Neuronal stem cell (in vitro differentiated cells): Measurements from ENCODE around the gene HOOK1.
"Not testable (repeated sequence)": the region's sequence is repeated elsewhere in the genome, so short reads cannot be mapped to it uniquely, and the experiment has no call there.

Experiments
- DNase-seq: peaks from one replicate; pipeline ENCODE4 v3.0.0-alpha.2; 2013; ENCODE audit warnings: low spot score
- H2AFZ ChIP-seq: one replicate; pipeline ENCODE4 v1.6.1; 2013; ENCODE audit warnings: mild to moderate bottlenecking, low read length, inconsistent platforms
- H2AK5ac ChIP-seq: 2 replicates; pipeline ENCODE4 v1.6.1; 2013; ENCODE audit warnings: low read depth, mild to moderate bottlenecking, inconsistent platforms, low read length, moderate library complexity, mixed read lengths
- H2BK120ac ChIP-seq: 2 replicates; pipeline ENCODE4 v1.6.1; 2013; ENCODE audit warnings: low read depth, mild to moderate bottlenecking, inconsistent platforms, low read length, moderate library complexity, mixed read lengths
- H2BK12ac ChIP-seq: one replicate; pipeline ENCODE4 v1.6.1; 2013; ENCODE audit warnings: low read length, inconsistent platforms
- H2BK15ac ChIP-seq: 2 replicates; pipeline ENCODE4 v1.6.1; 2013; ENCODE audit warnings: mild to moderate bottlenecking, low read length, inconsistent platforms, mixed read lengths
- H2BK5ac ChIP-seq: one replicate; pipeline ENCODE4 v1.6.1; 2013; ENCODE audit warnings: inconsistent platforms, mild to moderate bottlenecking, low read length, moderate library complexity
- H3K14ac ChIP-seq: one replicate; pipeline ENCODE4 v1.6.1; 2013; ENCODE audit warnings: low read length, inconsistent platforms
- H3K18ac ChIP-seq: 2 replicates; pipeline ENCODE4 v1.6.1; 2013; ENCODE audit warnings: low read length, inconsistent platforms
- H3K23ac ChIP-seq: 2 replicates; pipeline ENCODE4 v1.6.1; 2013; ENCODE audit warnings: low read depth, mild to moderate bottlenecking, mixed read lengths, low read length, inconsistent platforms; ENCODE audit not compliant: poor library complexity
- H3K27ac ChIP-seq: replicated peaks from 3 replicates; pipeline ENCODE4 v1.5.1; 2013; ENCODE audit warnings: low read length, inconsistent platforms
- H3K27me3 ChIP-seq, 3 experiments: 2 replicates each; pipeline ENCODE4 v1.6.1; 2013; ENCODE audit warnings: low read length in 3 of 3, mild to moderate bottlenecking in 2 of 3, inconsistent platforms in 1 of 3, low read depth in 1 of 3, mixed read lengths in 1 of 3, moderate library complexity in 1 of 3; ENCODE audit not compliant: control insufficient read depth in 3 of 3, insufficient read depth in 3 of 3
- H3K36me3 ChIP-seq, 2 donors: replicated peaks in 1 of 2; 2 replicates each; pipeline ENCODE4 v1.6.1; 2013; ENCODE audit warnings: low read length in 2 of 2; ENCODE audit not compliant: control insufficient read depth in 2 of 2, insufficient read depth in 2 of 2
- H3K4ac ChIP-seq: 2 replicates; pipeline ENCODE4 v1.6.1; 2013; ENCODE audit warnings: inconsistent platforms, mild to moderate bottlenecking, low read length, moderate library complexity
- H3K4me1 ChIP-seq, 2 donors: 1 replicate in 1 of 2; 2 replicates in 1 of 2; pipeline ENCODE4 v1.6.1; 2013; ENCODE audit warnings: low read length in 2 of 2, low read depth in 1 of 2; ENCODE audit not compliant: control insufficient read depth in 2 of 2, insufficient read depth in 1 of 2
- H3K4me2 ChIP-seq: one replicate; pipeline ENCODE4 v1.6.1; 2013; ENCODE audit warnings: mild to moderate bottlenecking, low read length, inconsistent platforms; ENCODE audit not compliant: insufficient read depth, poor library complexity, severe bottlenecking
- H3K4me3 ChIP-seq, 2 donors: 2 replicates each; pipeline ENCODE4 v1.5.1; 2013; ENCODE audit warnings: low read length in 2 of 2, mild to moderate bottlenecking in 2 of 2, inconsistent platforms in 1 of 2, moderate library complexity in 1 of 2
- H3K79me1 ChIP-seq: one replicate; pipeline ENCODE4 v1.6.1; 2013; ENCODE audit warnings: low read depth, mild to moderate bottlenecking, inconsistent platforms, low read length, moderate library complexity
- H3K9ac ChIP-seq: one replicate; pipeline ENCODE4 v1.6.1; 2013; ENCODE audit warnings: mild to moderate bottlenecking, low read depth, low read length, inconsistent platforms; ENCODE audit not compliant: poor library complexity
- H3K9me3 ChIP-seq, 2 donors: replicated peaks in 1 of 2; 2 replicates each; pipeline versions ENCODE3 to v1.6.1; 2013; ENCODE audit warnings: low read length in 2 of 2, mild to moderate bottlenecking in 2 of 2, inconsistent platforms in 1 of 2, low read depth in 1 of 2, mixed read lengths in 1 of 2, moderate library complexity in 1 of 2; ENCODE audit not compliant: control insufficient read depth in 2 of 2, insufficient read depth in 1 of 2
- H4K8ac ChIP-seq: one replicate; pipeline ENCODE4 v1.6.1; 2013; ENCODE audit warnings: low read depth, mild to moderate bottlenecking, inconsistent platforms, low read length, moderate library complexity
- H4K91ac ChIP-seq: one replicate; pipeline ENCODE4 v1.6.1; 2013; ENCODE audit warnings: low read length, low read depth, mild to moderate bottlenecking, inconsistent platforms; ENCODE audit not compliant: poor library complexity
- WGBS, 2 donors: extraction: QIAGEN DNeasy Blood & Tissue Kit; methylation state at CpG; one replicate each; pipeline ENCODE4 v1.1.7; 2013; ENCODE audit warnings: missing lambda C conversion rate in 2 of 2, mixed read lengths in 1 of 2; ENCODE audit not compliant: insufficient read length in 2 of 2, insufficient replicate concordance in 1 of 2; ENCODE audit errors: extremely low coverage in 2 of 2; 5-methylcytosine and 5-hydroxymethylcytosine counted together

Gene HOOK1

GRCh38 chr1:59917026-59917784, 102.5 kb downstream of the HOOK1 start:
- Histone ChIP-seq H4K8ac (no peak overlapping the region), H3K79me1 (no peaks in the 10 kb centered on the region), H3K27ac (no peak overlapping the region), H2BK5ac (no peak overlapping the region), H2BK120ac (no peak overlapping the region), H3K9me3 (peaks cover 0 to 1% of the 10 kb centered on the region in 2 donors), H2AK5ac (no peak overlapping the region), H3K36me3 (no peaks in the 10 kb centered on the region), H4K91ac (no peak overlapping the region), H2BK15ac (no peak overlapping the region), H3K4ac (no peak overlapping the region), H3K14ac (no peak overlapping the region), H3K18ac (no peak overlapping the region), H3K9ac (no peak overlapping the region), H2AFZ (no peak overlapping the region), H3K4me3 (no peak overlapping the region), H3K23ac (no peak overlapping the region), H3K27me3 (no peaks in the 10 kb centered on the region), H3K4me1 (no peaks in the 10 kb centered on the region), H3K4me2 (no peak overlapping the region), H2BK12ac (no peak overlapping the region)
- DNase-seq = no peak
- no CpG with 5 or more reads among the region's 10 CpGs for WGBS, 2 donors

GRCh38 chr1:59917785-59918180, 103.0 kb downstream of the HOOK1 start:
- Histone ChIP-seq H2BK15ac (no peak overlapping the region), H3K23ac (no peak overlapping the region), H2AFZ (no peak overlapping the region), H3K9me3 (peaks cover 0 to 1% of the 10 kb centered on the region in 2 donors), H3K4me3 (no peak overlapping the region), H3K4me1 (no peaks in the 10 kb centered on the region), H3K14ac (no peak overlapping the region), H3K79me1 (no peaks in the 10 kb centered on the region), H3K4me2 (no peak overlapping the region), H2BK5ac (no peak overlapping the region), H3K27me3 (no peaks in the 10 kb centered on the region), H3K18ac (no peak overlapping the region), H2AK5ac (no peak overlapping the region), H3K27ac (no peak overlapping the region), H3K9ac (no peak overlapping the region), H4K91ac (no peak overlapping the region), H3K4ac (no peak overlapping the region), H3K36me3 (no peaks in the 10 kb centered on the region), H2BK120ac (no peak overlapping the region), H4K8ac (no peak overlapping the region), H2BK12ac (no peak overlapping the region)
- no peak for DNase-seq
- WGBS, 2 donors = no CpG with 5 or more reads among the region's 2 CpGs

GRCh38 chr1:59919746-59920145, 105.0 kb downstream of the HOOK1 start:
- no peak overlapping the region for H2BK15ac ChIP-seq
- no peak overlapping the region for H3K4me3 ChIP-seq
- H3K79me1 ChIP-seq = no peaks in the 10 kb centered on the region
- H3K18ac ChIP-seq = no peak overlapping the region
- no CpG with 5 or more reads among the region's 2 CpGs for WGBS, 2 donors
- H3K36me3 ChIP-seq = no peaks in the 10 kb centered on the region
- no peak for DNase-seq
- H2BK120ac ChIP-seq = no peak overlapping the region
- no peak overlapping the region for H3K14ac ChIP-seq
- H2BK5ac ChIP-seq = no peak overlapping the region
- H4K8ac ChIP-seq = no peak overlapping the region
- H3K4me2 ChIP-seq = no peak overlapping the region
- no peaks in the 10 kb centered on the region for H3K4me1 ChIP-seq
- H2AFZ ChIP-seq = no peak overlapping the region
- H3K27me3 ChIP-seq = no peaks in the 10 kb centered on the region
- H2AK5ac ChIP-seq = no peak overlapping the region
- H3K9me3 ChIP-seq = peaks cover 0 to 3% of the 10 kb centered on the region in 2 donors
- H3K27ac ChIP-seq = no peak overlapping the region
- H3K23ac ChIP-seq = no peak overlapping the region
- H3K4ac ChIP-seq = no peak overlapping the region
- H2BK12ac ChIP-seq = no peak overlapping the region
- no peak overlapping the region for H4K91ac ChIP-seq
- no peak overlapping the region for H3K9ac ChIP-seq

- not testable (repeated sequence) for H3K14ac ChIP-seq, H3K4me1 ChIP-seq, H2BK12ac ChIP-seq, H3K4ac ChIP-seq, H3K9ac ChIP-seq, H2BK15ac ChIP-seq, H2AK5ac ChIP-seq, H4K8ac ChIP-seq, H4K91ac ChIP-seq, H3K23ac ChIP-seq, H3K79me1 ChIP-seq, H2BK5ac ChIP-seq, DNase-seq, H2BK120ac ChIP-seq, H3K4me3 ChIP-seq, H3K4me2 ChIP-seq, H3K36me3 ChIP-seq, H3K27ac ChIP-seq, H2AFZ ChIP-seq, H3K9me3 ChIP-seq, H3K18ac ChIP-seq
- WGBS, 2 donors = no CpG with 5 or more reads among the region's 6 CpGs
- H3K27me3 ChIP-seq = peaks cover 0 to 15% (median 2%) of the 10 kb centered on the region in 3 experiments
Measured at GRCh38 chr1:59921258-59921899, 106.6 kb downstream of the HOOK1 start.
